Stimulated activated CD4-positive, alpha-beta T cell treated with anti-CD3 and anti-CD28 coated beads, Interleukin-4, amount 100 ng/mL, for 48 hours (primary cell): ENCODE measurements around the gene MEGF6.

ENCODE experiments used
- DNase-seq, 2 donors: peaks; one replicate each; pipeline ENCODE4 v3.0.0-alpha.2; 2020; ENCODE audit warnings: low read depth in 2 of 2

MEGF6 gene

GRCh38 chr1:3502641-3503524 is 108.4 kb downstream of the MEGF6 start:
- DNase-seq = no peak

- no peak for DNase-seq
Measured at GRCh38 chr1:3501856-3502640, 109.3 kb downstream of the MEGF6 start.

GRCh38 chr1:3501437-3501836 is 109.9 kb downstream of the MEGF6 start:
- no peak for DNase-seq

DNA sequence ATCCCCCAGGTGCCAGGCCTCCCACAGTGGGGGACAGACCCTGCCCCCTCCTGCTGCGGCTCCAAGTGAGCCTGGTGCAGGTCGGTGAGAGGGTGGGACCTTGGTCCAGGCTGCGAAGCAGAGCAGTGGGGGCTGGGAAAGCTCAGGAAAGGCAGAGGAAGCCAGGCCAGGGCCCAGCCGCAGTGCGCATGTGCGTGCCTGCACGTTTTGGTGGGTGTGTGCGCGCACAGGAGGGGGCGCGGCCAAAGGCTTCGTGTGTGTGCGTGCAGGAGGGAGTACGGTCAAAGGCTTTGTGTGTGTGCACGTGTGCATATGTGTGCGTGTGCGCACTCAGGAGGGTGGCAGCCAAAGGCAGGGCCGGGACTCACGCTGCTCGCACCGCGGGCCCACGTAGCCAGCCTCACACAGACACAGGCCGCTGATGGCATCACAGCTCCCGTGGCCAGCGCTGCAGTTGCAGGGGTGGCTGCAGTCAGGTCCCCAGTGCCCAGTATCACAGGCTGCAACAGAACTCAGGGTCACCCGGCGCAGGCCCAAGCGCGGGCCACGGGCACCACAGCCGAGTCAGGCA is 111.0 kb downstream of the MEGF6 start:
- DNase-seq = no peak

DNA sequence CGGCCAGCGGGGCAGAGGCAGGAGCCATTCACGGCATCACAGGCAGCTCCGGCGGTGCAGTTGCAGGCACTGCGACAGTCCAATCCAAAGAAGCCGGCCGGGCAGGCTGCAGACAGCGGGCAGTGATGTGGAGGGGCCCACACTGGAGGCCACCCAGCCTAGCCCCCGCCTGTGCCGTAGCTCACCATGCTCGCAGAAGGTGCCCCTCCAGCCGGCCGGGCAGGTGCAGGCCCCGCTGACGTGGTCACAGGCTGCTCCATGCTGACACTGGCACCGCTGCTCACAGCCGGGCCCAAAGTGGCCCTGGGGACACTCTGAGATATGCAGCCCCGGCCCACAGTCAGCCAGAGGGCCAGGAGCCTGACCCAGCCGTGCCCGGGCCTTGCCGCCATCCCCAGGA is 111.7 kb downstream of the MEGF6 start:
- DNase-seq = no peak

DNA sequence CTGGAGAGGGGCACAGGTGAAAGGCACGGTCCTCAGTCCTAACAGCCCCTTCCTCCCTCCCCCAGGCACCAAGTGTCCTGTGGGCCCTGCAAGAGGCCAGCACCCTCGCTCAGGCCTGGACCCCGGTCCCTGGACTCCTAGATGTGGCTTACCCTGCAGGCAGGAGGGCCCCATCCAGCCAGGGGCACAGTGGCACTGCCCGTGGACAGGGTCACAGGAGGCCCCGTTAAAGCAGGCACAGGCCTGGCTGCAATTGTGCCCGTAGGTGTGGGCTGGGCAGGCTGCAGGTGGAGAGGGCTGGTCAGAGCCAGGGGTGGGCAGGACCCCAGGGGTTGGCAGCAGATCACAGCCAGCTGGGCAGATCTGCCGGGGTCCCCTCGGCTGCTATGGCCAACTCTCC is 112.3 kb downstream of the MEGF6 start:
- no peak for DNase-seq

DNA sequence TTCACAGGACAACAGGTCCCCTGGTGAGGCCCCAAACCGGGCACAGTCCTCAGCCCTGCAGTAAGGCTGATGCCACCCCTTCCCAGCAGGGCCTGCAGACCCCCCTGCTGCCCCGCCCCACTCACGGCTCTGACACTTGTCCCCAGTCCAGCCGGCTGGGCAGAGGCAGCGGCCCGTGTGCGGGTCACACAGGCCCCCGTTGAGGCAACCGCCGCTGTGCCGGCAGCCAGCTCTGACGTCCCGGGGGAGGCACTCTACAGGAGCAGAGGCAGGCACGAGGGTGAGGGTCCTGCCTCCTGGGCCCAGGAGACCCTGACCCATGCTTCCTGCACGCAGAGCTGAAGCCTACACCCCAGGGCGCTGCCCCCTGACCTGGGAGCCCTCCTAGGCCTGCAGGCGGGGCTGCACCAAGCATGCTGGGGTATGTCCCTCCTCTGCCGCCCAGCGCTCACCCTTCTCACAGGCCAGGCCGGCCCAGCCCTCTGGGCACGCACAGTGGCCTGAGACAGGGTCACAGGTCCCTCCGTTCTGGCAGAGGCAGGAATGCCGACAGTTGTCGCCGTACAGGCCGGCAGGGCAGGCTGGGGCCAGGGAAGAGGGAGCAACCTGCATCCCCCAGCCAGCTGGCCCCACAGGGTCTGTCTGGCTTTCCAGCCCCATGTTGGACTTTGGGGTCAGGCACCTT is 112.9 kb downstream of the MEGF6 start:
- DNase-seq = no peak

DNA sequence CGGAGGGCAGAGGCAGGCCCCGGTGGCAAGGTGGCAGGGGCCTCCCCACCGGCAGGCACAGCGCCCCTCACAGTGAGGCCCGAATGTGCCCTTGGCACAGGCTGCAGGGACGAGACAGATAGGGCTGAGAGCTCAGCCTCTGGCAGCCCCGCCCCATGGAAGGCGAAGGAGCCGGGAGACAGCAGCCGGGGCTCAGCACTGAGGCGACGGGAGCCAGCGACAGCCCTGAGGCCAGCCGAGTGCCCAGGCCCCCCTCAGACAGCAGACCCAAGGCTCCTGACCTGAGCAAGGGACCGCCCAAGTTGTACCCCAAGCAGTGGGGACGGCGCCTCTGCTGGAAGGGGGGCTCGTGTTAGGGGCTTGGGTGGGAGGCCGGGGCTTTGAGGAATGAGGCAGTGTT is 113.8 kb downstream of the MEGF6 start:
- DNase-seq = no peak

DNA sequence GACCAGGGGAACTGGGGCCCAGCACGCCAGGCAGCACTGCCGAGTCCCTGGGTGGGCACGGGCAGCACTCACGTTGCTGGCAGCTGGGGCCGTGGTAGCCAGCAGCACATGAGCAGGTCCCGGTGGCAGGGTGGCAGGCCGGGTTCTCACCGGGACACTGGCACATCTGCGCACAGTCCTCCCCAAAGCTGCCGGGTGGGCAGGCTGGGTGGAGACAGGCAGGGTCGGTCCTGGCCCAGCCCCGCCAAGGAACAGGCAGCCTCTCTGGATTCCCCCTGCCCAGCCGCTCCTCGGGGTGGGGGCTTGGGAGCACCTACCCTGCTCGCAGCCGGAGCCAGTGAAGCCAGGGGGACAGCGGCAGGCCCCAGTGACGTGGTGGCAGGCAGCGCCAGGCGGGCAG is 114.4 kb downstream of the MEGF6 start:
- DNase-seq = no peak

- DNase-seq = no peak
Measured at GRCh38 chr1:3495776-3496745, 115.2 kb downstream of the MEGF6 start.

DNA sequence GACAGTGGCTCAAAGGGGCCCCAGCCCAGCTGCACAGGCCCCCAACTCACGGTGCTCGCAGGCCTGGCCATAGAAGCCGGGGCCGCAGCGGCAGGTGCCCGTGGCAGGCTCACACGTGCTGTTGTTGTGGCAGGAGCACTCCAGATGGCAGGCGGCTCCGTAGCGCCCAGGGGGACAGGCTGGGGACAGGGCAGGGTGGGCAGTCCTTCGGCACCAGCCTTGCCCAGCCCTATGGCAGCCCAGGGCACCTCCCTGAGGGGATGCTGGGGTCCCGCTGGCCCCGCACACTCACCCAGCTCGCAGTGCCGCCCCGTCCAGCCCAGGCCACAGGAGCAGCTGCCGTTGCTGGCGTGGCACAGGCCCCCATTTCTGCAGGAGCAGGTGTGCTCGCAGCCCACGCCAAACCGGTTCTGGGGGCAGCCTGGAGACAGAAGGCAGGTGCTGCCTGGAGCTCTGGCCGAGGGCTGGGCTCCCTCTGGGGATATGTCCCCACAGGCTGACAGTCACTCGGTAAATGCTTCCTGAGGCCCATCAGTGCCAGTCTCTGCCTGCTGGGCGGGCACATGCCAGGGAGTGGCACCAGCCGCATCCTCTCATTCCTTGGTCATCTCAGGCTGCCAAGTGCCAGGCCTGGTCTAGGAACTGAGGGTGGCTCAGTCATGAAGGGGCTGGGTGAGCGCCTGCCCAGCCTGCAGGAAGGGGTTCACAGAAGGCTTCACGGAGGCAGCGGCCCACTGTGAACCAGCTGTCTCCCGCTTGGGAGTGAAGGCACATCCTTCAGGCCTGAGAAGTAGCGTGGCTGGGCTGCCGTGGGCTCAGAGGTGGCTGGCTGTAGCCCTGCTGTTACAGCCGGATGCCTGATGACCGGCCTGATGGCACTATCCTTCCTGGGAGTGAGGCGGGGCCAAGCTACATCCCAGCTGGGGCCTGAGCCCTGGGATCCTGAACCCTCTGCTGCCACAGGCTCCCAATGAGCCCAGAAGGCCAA is 116.7 kb downstream of the MEGF6 start:
- no peak for DNase-seq

DNA sequence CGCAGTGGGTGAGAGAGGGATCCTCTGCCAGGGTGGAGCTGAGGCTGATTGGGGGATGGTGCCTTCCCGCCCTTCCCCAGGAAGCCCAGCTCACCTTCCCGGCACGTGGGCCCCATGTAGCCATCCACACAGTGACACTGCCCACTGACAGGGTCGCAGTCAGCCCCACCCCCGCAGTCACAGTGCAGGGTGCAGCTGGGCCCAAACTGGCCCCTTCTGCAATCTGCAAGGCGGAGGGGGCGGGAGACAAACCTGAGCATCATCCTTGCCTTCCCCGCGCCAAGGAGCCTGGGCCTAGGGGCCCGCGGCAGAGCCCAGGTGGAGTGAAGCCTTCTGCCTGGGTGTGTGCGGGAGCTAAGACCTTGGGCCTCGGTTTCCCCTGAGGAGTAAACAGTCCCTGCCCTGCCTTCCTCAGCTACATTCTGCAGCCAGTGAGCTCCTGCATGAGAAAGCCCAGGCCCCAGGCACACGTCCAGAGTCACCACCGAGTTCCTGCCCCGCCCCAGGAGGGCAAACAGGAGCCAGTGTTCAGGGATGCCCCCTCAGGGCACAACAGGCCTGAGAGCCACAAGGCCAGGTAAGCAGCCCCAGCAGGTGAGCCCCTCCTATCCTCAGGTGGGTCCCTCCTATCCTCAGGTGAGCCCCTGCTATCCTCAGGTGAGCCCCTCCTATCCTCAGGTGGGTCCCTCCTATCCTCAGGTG is 118.6 kb downstream of the MEGF6 start:
- no peak for DNase-seq

DNA sequence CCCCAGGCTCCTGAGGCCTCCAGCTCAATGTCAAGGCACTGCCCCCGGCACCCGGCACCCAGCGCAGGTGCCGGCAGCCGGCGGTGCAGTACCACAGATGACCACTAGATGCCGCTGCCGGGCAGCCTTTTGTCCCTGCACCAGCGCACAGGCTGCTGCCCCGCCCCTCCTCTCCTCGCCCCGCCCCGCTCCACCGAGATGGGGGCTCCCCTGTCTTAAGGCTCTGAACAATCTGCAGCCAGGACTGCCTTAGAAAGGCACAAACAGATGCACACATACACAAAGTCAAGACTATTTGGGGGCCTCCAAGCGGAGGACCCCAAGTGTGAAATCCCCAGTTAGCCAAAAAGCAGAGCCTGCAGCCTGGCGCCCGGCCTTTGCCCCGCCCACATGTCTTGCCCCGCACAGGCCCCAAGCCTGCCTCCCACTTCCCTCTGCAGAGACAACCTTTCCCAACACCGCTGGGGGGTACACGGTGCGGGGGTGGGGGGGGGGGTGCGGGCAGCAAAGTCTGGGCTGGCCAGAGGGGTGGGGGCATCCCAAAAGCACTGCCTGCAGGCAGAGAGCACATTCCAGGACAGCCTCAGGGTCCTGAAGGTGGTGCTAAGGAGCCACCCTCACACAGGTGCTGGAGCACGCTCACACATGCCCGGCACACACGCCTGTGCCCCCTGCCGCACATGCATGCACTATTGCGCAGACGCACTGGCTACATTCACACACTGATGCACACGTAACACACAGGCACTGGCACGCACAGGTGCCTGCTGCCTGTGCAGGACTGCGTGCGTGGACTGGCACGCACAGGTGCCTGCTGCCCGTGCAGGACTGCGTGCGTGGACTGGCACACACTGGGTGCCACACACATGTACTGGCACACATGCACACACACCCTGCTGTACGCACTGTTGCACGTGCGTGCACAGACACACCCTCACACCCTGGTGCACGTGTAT is 119.7 kb downstream of the MEGF6 start:
- DNase-seq = peak; percentile 82 to 87

DNA sequence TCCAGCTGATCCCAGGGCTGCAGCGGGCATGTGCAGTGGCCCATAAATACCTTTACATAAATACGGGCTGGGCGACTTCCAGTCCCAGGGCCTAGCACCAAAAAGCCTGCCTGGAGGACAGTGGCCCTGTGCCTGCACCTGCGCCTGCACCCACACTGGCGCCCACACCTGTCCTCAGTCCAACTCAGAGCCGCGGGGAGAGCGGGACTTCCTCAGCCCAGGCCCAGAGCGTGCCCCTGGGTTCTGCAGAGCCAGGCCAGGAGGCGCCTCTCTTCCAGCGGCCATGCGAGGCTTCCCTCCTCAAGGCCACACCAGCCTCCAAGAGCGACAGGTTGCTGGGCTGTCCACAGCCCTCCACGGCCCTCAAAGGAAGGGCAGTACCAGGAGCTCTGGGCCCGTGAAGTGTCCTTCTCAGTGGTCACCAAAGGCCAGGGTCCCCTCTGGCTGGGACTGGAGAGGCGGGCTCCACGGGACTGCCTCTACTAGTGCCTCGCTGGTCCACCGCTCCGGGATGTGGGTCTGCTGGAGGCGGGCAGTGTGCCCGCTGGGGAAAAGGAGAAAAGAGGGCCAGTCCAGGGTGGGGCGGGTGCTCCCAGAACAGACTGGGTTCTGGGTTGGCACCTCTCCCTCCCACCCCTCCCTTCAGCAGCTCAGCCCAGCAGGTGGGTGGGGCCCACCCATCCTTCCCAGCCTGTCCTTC is 121.1 kb downstream of the MEGF6 start:
- no peak for DNase-seq

DNA sequence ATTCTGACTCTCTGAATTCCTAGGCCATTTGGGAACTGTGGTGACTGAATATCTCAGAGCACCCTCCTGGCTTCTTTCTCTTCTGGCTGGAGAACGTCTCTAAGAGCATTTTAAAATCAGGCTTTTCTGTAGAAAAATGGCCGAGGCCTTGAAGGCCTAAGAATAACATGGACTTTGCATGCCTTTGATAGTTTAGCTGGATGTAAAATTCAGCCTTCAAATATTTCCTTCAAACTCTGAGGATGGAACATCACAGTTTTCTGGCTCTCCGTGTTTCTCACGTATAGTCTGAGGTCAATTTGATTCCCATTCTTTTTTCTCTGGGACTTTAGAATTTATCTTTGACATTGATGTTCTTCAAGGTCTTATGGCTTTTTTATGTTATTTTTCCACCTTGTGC is 122.9 kb downstream of the MEGF6 start:
- DNase-seq = no peak

DNA sequence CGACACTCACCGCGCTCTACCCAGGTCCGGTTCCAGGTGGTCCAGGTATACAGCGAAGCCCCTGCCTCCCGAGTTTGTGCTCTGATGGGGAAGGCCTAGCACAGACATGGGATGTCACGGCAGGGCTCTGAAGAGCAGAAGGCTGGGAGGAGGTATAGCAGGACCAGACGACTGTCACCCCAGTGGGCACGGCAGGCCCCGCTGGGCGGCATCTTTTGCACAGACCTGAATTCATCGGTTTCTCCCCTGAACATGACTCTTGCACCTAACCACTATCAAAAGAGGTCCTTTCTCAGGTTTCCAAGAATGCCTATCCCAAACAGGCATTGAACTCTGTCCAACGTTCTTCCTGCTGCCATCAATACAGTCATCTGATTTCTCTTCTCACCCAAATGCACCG is 126.3 kb downstream of the MEGF6 start:
- DNase-seq = no peak

DNA sequence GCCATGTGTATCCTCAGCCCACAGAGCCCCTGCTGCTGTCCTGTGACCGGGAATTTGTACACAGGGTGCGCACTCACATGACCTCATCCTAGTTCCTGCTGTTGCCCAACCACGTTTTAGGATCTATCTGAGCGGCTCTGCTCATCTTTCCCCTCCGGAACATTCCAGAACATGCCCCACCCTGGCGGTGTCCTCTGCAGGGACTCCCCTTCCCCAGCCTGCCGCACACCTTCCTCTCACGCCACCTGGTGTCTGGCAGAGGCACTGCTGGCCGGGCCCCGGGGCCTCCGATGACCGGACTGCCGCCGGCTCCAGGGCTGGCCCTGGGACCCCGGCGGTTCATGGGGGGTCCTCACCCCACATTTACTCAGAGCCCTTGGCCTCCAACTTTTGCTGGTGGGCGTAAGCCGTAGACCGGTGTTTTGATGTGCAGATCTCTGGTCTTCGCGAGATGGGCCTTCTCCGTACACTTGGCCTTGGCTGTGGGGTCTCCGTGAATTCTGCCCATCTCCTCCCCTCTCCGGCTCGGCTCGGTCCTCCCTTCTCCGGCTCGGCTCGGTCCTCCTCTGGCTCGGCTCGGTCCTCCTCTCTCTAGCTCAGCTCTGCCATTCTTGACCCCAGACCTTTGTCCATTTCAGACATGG is 127.4 kb downstream of the MEGF6 start:
- peak; percentile 22 to 48 for DNase-seq
